Epithelial cell of proximal tubule (primary cell): ENCODE data around the gene SCUBE2. TPM values are rescaled to one million over a fixed set of nuclear protein-coding genes. Genes with fewer than 3 reads are reported as not detected.

Experiments
- DNase-seq: peaks from one replicate; pipeline ENCODE4 v3.0.0-alpha.2; 2011; ENCODE audit warnings: low read depth
- H3K4me3 ChIP-seq: 2 replicates; pipeline ENCODE4 v1.5.1; 2011; ENCODE audit warnings: low read depth, mild to moderate bottlenecking, low read length
- CTCF ChIP-seq: conservative IDR thresholded peaks from 2 replicates; pipeline ENCODE4 v1.5.1; 2012; ENCODE audit warnings: low read depth, mild to moderate bottlenecking, low read length
- total RNA-seq: library from RNA; depleted of rRNA; stranded (reverse); fragments of >200 nt; gene quantifications from 2 replicates; pipeline ENCODE4 v1.2.3, GENCODE V29; 2015

Gene SCUBE2
- total RNA-seq, 1 donor from 2014 or later, result 0.17 TPM

DNA sequence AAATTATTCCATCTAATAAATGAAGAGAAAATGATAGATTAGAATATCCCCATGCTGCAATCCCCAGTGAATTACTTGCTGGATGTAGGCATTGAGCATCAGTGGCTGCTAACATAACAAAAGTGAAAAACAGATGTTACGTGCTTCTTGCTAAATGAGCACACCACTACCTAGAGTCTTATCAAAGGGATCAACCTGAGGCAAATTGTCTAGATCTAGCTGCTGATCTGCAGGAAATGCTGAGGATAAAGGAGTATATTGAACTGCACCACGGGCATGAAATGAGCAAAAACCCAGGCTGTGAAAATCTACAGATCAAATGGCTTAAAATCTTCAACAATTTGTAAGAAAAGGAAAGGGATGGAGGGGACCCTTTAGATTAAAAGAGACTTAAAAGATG is 45.3 kb upstream of the SCUBE2 start:
- no peak for TF ChIP-seq CTCF
- no peak for DNase-seq
- no peak overlapping the region for H3K4me3 ChIP-seq

DNA sequence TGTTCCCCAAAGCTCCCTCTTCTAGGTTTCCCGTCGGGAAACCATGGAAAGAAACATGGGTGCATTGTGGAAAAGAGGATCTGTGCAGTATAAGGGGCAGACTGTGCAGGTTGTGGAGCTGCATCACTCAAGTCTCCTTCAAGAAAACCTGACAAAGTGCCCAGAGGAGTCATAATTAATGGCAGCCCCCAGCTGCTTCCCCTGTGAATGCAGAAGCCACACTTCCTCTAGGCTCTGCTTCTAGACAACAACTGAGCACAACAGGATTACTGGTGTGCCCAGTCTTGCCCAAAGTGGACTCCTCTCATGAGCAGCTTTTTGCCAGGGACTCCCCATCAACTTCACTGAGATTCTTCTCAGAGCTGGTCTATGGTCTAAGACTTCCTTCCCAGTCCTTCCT is 42.6 kb upstream of the SCUBE2 start:
- H3K4me3 ChIP-seq, result no peak overlapping the region
- DNase-seq, result no peak
- no peak for TF ChIP-seq CTCF

DNA sequence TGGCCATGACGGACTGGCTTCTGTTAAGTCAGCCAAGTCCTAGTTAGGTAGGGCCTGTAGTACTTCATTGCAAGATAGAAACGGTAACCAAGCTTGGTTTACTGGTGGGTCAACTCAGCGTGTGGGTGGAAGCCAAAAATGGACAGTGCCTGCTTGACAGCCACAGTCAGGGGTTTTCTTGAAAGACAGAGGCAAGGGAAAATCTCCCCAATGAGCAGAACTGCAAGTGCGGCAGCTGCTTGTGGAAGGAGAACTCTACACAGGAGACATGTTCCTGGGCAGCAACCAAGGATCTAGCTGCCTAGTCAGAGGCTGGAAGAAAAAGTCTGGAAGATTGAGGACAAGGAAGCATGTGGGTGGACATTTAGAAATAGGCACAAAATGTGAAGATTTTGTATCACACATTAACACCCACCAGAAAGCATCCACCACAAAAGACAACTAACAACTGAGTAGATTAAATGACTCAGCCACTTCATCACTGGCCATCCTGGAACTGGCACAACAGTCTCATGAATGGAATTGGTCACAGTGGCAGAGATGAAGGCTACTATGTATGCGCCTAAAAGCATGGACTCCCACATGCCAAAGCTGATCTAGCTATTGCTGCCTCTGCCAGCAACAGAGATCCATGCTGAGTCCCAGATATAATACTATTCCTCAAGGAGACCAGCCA is 40.9 kb upstream of the SCUBE2 start:
- TF ChIP-seq CTCF, result no peak
- H3K4me3 ChIP-seq, result no peak overlapping the region
- DNase-seq, result no peak

DNA sequence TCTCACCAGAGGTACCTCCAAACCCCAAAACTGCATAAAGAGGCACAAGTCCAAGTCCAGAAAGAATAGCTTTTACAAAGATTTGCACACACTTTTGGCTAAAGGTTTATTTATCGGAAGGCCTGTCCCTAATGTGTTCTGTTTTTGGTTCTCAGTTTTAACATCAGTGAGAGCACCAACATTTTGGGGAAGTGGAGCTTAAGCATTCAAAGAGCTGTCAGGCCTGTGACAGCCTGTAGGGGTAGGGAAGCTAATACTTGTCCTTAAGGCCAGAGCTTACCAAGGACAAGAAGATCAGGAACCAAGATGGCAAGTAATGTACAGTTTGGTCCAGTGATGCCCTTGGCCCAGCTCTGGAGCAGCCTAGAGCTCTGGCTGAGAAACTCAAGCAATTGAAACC is 38.9 kb upstream of the SCUBE2 start:
- no peak for TF ChIP-seq CTCF
- DNase-seq, result no peak
- no peak overlapping the region for H3K4me3 ChIP-seq

DNA sequence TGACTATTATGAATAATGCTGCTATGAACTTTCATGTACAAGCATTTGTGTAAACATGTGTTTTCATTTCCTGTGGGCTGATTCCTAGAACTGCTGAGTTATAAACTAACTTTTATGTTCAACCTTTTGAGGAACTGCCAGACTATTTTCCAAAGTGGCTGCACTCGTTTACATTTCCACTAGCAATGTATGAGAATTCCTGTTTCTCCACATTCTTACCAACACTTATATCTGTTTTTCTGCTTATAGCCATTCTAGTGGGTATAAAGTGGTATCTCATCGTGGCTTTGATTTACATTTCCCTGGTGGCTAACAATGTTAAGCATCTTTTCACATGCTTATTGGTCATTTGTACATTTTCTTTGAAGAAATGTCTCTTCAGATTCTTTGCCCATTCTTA is 35.2 kb upstream of the SCUBE2 start:
- H3K4me3 ChIP-seq, result no peak overlapping the region
- DNase-seq, result no peak
- no peak for TF ChIP-seq CTCF

DNA sequence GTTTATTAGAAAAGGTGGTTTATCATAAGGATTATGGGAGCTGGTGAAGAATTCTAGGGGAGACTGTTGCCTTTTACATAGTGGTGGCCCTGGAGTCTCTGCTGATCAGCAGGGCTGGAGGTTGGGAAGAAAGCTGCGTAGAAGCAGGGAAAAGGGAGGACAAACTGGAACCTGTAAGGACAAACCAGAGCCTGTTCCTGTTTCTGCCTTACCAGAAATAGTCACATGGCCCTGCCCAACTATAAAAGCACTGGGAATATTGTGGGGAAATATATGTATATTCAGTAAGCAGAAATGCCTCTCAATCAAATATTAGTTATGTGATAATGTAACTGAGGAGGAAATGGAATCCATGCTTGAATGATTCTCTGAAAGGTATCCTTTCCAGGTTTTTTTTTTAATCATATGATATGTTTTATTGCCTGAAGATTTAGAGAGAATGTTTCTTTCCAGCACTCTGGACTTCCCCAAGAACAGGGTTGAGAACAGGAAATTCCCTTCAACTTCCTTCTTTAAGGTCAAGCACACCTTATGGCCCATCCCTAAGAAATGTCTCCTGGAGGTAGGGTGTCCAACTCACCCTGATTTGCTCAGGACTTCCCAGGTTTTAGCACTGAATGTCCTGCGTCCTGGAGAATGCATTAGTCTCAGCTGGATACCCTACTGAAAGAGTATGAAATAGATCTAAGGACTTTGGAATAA is 33.9 kb upstream of the SCUBE2 start:
- H3K4me3 ChIP-seq, result no peak overlapping the region
- no peak for TF ChIP-seq CTCF
- DNase-seq, result no peak
